Measurements from ENCODE around the gene CYS1.

Gene CYS1

DNA sequence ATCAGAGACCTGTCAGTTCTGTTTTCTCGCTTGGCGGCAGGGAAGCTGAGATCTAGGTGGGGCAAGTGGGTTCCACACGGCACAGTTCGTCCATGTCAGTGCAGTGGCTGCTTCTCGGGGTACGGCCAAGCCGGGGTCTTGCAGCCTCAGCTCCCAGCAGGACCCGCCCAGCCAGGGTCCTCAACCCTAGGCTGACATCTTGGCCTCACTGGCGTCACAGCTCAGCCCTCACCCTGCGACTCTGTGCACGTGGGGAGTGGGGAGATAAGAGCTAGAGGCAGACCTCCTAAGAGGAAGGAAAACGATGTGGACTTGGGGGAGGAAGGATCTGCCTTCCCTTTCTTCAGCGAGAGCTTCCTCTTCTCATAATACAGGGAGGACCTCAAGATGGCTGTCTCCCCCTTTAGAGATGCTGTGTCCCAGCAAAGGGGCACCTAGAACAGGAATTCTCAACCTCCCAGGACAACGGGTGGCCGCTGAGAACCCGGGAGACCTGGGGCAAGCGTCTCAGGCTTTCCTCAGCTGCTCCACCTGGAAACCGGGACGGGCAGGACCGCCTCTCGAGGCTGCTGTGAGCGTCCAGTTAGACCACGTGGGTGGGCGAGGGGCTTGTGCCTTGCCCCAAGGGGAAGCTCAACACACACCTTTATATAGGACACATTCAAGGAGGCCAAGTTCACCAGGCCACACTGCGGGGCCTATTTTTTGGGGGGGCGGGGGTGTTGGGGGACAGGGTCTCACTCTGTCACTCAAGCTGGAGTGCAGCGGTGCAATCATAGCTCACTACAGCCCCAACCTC, 60.4 kb downstream of the CYS1 start:
- Histone ChIP-seq H3K36me3 (ENCODE audit: insufficient read depth, low read length) (no peaks in the 10 kb centered on the region), H3K9me2 (ENCODE audit: low read depth, low read length) (no peaks in the 10 kb centered on the region), H3K9ac (ENCODE audit: low read length) (no peak overlapping the region), H3K4me2 (ENCODE audit: low read length) (no peak overlapping the region), H3K9me3 (ENCODE audit: low read length) (no peaks in the 10 kb centered on the region), H3K4me1 (ENCODE audit: insufficient read depth, low read length, severe bottlenecking) (no peaks in the 10 kb centered on the region), H3K79me2 (ENCODE audit: insufficient read depth, low read length) (no peaks in the 10 kb centered on the region), H2AFZ (ENCODE audit: low read length) (no peak overlapping the region), H3K4me3 (ENCODE audit: low read depth, low read length, poor library complexity, severe bottlenecking) (no peak overlapping the region), H3K27ac (ENCODE audit: low read depth, low read length, poor library complexity, severe bottlenecking) (no peak overlapping the region), H3K27me3 (ENCODE audit: insufficient read depth, low read length) (0 out of 2 replicates have a peak, but pooled peaks cover 4% of the 10 kb centered on the region), H3F3A (ENCODE audit: insufficient read depth, low read length) (no peaks in the 10 kb centered on the region), H4K20me1 (ENCODE audit: insufficient read depth, low read length) (no peaks in the 10 kb centered on the region)
- TF ChIP-seq EZH2 (IDR thresholded peaks at IDR 0.05; ENCODE audit: borderline replicate concordance, low read length): no peak
- TF ChIP-seq, protein P1, sequence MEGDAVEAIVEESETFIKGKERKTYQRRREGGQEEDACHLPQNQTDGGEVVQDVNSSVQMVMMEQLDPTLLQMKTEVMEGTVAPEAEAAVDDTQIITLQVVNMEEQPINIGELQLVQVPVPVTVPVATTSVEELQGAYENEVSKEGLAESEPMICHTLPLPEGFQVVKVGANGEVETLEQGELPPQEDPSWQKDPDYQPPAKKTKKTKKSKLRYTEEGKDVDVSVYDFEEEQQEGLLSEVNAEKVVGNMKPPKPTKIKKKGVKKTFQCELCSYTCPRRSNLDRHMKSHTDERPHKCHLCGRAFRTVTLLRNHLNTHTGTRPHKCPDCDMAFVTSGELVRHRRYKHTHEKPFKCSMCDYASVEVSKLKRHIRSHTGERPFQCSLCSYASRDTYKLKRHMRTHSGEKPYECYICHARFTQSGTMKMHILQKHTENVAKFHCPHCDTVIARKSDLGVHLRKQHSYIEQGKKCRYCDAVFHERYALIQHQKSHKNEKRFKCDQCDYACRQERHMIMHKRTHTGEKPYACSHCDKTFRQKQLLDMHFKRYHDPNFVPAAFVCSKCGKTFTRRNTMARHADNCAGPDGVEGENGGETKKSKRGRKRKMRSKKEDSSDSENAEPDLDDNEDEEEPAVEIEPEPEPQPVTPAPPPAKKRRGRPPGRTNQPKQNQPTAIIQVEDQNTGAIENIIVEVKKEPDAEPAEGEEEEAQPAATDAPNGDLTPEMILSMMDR (IDR thresholded peaks at IDR 0.05; ENCODE audit: low read length): no peak

DNA sequence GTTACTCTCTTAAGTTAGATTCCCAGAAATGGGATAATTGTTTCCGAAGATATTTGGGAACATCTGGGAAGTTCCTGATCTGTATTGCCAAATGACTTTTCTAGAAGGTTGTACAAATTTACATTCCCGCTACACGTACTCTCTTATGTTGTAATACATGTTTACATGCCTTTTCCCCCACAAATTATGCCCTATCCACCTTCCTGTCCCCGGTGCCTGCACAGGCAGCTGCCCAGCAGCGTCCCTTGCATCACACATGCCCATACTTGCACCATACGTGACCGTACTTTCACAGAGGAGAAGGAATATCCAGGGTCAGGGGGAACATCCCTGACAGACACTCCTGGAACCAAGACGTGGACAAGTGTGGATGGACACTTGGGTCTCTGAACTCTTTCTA, 61.0 kb downstream of the CYS1 start:
- Histone ChIP-seq H4K20me1 (ENCODE audit: insufficient read depth, low read length) (no peaks in the 10 kb centered on the region), H3K9ac (ENCODE audit: low read length) (no peak overlapping the region), H3K79me2 (ENCODE audit: insufficient read depth, low read length) (no peaks in the 10 kb centered on the region), H3K27ac (ENCODE audit: low read depth, low read length, poor library complexity, severe bottlenecking) (no peak overlapping the region), H3K27me3 (ENCODE audit: insufficient read depth, low read length) (0 out of 2 replicates have a peak, but pooled peaks cover 4% of the 10 kb centered on the region), H2AFZ (ENCODE audit: low read length) (no peak overlapping the region), H3K9me3 (ENCODE audit: low read length) (no peaks in the 10 kb centered on the region), H3F3A (ENCODE audit: insufficient read depth, low read length) (no peaks in the 10 kb centered on the region), H3K4me3 (ENCODE audit: low read depth, low read length, poor library complexity, severe bottlenecking) (no peak overlapping the region), H3K4me1 (ENCODE audit: insufficient read depth, low read length, severe bottlenecking) (no peaks in the 10 kb centered on the region), H3K4me2 (ENCODE audit: low read length) (no peak overlapping the region), H3K36me3 (ENCODE audit: insufficient read depth, low read length) (no peaks in the 10 kb centered on the region), H3K9me2 (ENCODE audit: low read depth, low read length) (no peaks in the 10 kb centered on the region)
- TF ChIP-seq EZH2 (IDR thresholded peaks at IDR 0.05; ENCODE audit: borderline replicate concordance, low read length): no peak
- TF ChIP-seq, protein P1 (IDR thresholded peaks at IDR 0.05; ENCODE audit: low read length): no peak

DNA sequence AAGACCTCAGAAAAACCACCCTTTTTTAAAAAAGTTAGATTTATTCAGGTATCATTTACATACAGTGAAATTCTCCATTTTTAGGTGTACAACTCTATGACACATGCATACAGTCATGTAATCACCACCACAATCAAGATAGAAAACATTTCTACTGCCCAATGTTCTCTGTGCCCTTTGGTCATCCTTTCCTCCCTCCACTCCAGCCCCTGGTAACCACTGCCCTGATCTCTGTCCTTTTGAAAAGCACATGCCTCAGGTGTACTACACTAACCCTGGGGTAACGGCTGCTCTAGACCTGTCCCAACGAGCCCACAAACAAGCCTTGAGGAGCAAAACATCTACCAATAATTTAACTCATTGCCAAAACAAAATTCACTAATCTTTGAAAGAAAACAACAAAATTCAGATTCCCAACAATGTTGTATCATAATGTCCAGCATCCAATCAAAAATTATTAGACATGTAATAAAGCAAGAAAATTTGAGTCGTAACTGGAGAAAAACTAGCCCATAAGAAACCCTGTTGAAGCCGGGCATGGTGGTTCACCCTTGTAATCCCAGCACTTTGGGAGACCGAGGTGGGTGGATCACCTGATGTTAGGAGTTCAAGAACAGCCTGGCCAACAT, 62.8 kb downstream of the CYS1 start:
- Histone ChIP-seq H3K9me2 (ENCODE audit: low read depth, low read length) (no peaks in the 10 kb centered on the region), H3K4me3 (ENCODE audit: low read depth, low read length, poor library complexity, severe bottlenecking) (no peak overlapping the region), H3K27ac (ENCODE audit: low read depth, low read length, poor library complexity, severe bottlenecking) (no peak overlapping the region), H3K9me3 (ENCODE audit: low read length) (no peaks in the 10 kb centered on the region), H3K4me1 (ENCODE audit: insufficient read depth, low read length, severe bottlenecking) (no peaks in the 10 kb centered on the region), H3K79me2 (ENCODE audit: insufficient read depth, low read length) (no peaks in the 10 kb centered on the region), H3K9ac (ENCODE audit: low read length) (no peak overlapping the region), H3F3A (ENCODE audit: insufficient read depth, low read length) (no peaks in the 10 kb centered on the region), H3K27me3 (ENCODE audit: insufficient read depth, low read length) (0 out of 2 replicates have a peak, but pooled peaks cover 4% of the 10 kb centered on the region), H4K20me1 (ENCODE audit: insufficient read depth, low read length) (no peaks in the 10 kb centered on the region), H3K36me3 (ENCODE audit: insufficient read depth, low read length) (no peaks in the 10 kb centered on the region), H3K4me2 (ENCODE audit: low read length) (no peak overlapping the region), H2AFZ (ENCODE audit: low read length) (no peak overlapping the region)
- TF ChIP-seq, protein P1 (IDR thresholded peaks at IDR 0.05; ENCODE audit: low read length): no peak
- no peak for TF ChIP-seq EZH2 (IDR thresholded peaks at IDR 0.05; ENCODE audit: borderline replicate concordance, low read length)

Measured in OCI-LY1 (cell line).